ENCODE measurements around the gene UQCC2. TPM values are rescaled to one million over a fixed set of nuclear protein-coding genes. Genes with fewer than 3 reads are reported as not detected.
A peak's percentile ranks its signal among the peaks of the same experiment; 100 is the strongest.

Gene UQCC2
- polyA plus RNA-seq, 4 donors, result 55.9 to 87.9 (median 59.4) TPM

DNA sequence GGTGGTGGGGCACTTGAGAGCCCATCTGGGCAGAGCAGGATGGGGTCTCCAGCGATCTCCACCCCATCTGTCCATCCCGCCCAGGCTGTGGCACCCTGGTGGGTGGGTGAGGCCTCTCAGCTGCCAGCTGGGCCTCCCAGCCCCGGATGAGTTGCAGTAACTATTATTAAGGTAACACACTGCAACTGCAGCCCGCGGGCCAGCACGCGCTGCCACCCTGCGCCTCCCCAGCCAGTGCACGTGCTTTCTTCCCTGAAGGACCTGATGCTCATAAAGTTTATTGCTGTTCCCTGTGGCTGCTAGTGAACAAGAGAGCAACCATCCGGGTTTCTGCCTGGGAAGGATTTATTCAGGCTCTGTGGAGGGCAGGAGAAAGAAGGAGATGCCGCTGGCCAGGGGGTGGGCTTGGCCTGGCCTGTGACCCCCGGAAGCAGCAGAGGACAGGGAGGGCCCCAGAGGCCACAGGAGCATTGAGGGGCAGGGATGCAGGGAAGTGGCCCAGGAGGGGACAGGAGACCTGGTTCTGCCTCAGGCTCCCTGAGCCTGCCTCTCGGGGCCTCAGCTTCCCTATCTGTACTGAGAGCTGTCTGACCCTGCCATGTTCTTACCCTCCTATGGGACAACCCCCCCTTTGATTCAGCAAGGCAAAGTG lies 33.5 kb upstream of the UQCC2 start:
- DNase-seq (ENCODE audit: low read depth in 4 of 4, low spot score in 2 of 4), result no peak

DNA sequence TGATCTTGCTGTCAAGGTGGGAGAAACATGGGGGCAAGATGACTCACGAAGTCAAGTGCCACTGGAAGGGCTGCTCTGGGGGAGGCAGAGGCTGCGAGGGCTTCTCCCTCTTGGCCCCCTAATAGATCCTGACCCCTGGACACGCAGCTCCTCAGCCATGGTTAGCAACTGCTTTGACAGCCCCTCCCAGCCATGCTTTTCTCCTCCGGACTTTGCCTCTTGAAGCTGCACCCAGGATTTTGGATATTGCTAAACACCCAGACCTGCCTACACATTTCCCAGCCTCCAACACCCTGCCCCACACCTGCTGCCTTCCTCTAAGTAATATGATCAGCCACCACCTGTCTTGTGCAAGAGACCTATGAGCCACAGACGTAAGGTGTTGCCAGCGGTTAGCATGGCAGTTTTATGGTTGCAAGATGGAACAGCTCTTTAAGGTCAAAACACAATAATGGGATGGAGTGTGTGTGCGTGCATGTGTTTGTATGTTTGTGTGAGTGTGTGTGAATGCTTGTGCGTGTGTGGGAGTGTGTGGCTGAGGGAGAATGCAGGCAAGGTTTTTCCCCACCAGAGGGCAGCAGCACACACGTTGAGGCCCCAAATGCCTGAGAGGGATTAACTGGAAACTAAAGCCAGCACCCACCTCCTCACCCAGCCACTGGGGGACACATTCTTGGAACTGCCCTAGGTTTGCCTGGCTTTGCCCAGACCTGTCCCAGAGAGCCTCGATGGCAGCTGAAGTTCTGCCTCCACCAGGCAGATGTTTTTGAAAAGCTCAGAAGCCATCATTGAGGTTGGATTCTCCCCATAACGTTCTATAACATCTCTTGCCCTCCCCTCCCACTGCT lies 32.7 kb upstream of the UQCC2 start:
- peak; percentile 63 to 75 (median 70) for DNase-seq (ENCODE audit: low read depth in 4 of 4, low spot score in 2 of 4)

DNA sequence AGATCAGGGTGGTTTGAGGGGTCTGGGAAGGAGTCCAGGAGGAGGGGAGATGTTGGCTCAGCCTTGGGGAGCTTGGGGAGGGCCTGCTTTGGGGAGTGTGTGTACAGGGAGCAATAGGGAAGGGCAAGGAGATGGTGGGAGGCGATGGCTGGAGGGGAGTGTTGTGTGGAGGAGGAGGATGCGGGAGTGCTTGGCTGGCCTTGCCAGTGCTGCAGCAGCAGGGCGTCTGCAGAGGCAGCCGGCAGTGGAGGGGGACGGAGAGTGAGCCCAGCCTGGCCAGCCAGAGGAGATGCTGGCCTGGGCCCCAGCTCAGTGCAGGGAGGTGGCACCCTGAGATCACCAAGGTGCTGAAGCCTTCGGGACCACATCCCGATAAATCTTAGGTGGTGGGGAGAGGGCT lies 31.3 kb upstream of the UQCC2 start:
- DNase-seq (ENCODE audit: low read depth in 4 of 4, low spot score in 2 of 4), result no peak

DNA sequence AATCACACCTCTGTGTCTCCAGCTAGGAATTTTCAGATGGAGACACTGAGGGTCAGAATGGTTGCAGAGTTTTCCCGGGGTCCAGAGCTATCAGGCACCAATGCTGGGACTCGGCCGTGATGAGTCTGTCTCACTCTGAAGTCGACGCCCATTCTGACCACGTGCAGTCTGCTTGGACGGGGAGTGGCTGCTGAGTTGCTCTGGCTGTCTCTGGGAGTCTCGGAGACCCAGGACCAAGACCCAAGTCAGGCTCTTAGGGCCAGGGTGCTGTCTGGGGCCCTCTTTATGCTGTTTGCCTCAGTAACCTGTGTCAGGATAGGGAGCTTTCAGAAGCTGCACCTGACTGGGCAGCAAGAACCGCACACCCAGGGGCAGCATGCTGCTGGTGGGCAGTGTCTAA lies 30.6 kb upstream of the UQCC2 start:
- no peak for DNase-seq (ENCODE audit: low read depth in 4 of 4, low spot score in 2 of 4)

DNA sequence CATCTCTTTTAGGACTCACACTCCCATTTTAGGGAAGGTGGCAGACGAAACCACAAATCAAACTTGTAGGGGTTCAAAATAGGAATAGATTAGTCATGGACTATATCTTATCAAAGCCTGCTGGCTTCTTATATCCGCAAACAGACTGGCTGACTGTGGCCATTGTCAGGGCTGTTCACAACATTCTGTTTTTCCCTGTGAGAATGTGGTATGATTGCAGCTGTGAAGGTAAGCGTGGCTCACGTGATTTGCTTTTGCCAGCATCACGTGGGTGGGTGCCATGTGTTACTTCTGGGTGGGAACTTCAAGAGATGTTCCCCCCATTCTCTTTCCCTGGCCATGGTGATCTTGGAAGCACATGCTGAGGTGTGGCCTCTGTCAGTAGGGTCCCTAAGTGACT lies 29.3 kb upstream of the UQCC2 start:
- no peak for DNase-seq (ENCODE audit: low read depth in 4 of 4, low spot score in 2 of 4)

DNA sequence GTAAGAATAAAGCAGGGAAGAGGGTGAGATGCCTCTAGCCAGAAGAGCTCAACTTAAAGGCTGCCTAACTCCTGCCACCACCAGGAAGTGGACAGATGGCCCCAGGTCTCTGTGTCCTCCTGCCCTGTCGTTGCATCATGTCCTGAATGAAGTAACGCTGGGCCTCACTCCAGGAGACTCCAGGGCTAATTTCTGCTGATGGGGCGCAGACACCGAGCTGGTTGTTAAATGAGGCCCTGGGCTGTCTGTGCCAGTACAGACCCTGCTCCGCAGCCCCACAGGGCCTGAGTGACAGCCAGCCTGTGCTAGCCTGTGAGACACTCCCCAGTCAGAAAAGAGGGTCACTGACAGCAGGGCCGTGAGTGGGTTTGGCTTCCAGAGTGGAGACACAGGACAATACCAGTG lies 28.7 kb upstream of the UQCC2 start:
- DNase-seq (ENCODE audit: low read depth in 4 of 4, low spot score in 2 of 4), result no peak

DNA sequence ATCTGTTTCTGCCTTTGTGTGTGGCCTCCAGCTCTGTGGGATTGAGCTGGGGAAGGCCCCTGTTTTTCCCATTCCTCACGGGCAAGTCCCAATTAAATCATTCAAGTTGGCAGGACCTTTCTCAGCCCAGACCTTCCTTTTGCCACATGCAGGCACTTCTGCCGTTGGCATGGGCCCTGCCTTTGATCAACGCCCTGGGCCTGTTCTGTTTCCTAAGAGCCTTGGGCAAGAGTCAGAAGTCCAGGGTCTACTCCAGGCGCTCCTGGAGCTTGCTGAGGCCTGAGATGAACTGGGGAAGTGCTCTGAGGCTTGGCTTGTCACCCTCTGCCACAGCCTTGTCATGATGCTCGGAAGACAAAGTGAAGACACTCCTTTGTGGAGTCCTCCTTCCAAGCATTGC lies 28.1 kb upstream of the UQCC2 start:
- DNase-seq (ENCODE audit: low read depth in 4 of 4, low spot score in 2 of 4), result no peak

DNA sequence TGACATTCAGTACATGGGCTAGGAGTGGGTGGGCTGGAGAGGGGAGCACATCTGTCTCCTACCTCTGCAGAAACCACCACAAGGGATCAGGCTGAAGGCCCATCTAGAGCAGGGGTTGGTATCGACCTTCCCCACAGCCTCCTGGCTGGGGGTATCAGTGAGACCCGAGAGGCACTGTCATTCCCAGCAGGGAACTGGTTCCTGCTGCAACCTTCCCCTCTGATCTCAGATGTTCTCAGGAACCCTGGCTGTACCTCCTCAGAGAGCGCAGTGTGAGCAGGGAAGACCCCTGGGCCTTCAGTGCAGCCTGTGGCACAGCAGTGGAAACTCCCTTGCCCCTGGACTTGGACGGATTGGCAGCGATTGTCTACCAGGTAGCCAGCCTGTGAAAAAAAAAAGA lies 27.4 kb upstream of the UQCC2 start:
- no peak for DNase-seq (ENCODE audit: low read depth in 4 of 4, low spot score in 2 of 4)

DNA sequence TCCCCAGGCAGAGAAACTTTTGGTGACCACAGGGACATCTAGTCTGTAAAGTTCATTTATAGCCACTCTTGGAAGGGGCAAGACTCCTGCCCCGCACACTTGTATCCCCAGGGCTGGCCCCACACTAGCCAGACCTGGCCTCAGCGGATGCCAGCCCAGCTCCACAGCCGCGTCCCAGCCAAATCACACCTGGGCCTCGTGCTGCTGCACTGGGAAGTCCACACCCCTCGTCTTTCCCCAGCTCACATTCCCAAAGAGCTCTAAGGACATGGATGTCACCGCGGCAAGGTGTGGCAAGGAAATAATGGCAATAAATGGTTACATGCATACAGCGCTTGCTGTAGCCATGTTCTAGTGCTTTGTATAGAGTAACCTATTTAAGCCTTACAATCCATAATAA lies 26.7 kb upstream of the UQCC2 start:
- no peak for DNase-seq (ENCODE audit: low read depth in 4 of 4, low spot score in 2 of 4)

DNA sequence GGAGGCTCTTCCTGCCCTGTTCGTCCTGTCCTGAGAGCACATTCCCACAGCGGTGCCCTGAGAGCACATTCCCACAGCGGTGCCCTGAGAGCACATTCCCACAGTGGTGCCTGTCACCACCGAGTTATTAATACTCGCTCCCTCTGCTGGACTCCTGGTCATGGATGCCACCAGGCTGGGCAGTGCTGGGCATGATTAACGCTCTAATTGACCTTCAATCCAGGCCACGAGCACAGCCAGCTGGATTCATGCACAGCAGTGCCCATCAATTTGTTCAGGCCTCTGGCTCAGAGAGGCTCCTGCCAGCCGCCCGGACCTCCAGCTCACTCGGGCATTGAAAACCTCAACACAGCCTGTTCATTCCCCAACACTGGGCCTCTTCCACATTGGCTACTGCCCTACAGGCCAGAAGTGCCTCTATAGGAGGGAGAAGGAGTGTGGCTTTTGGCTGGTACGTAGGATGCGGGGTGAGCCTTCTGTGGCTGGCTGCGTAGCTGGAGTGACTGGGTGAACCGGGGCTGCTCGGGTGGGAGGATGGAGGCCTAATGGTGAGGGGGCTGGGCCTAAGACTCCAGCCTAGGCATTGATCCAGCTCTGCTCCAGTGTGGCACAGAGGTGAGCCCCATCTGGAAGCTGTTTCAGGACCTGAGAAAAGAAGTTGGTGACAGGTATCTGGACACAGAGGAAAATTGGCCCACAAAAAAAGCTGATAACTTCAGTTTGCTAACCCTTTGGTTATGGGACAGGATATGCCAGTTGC lies 25.9 kb upstream of the UQCC2 start:
- no peak for DNase-seq (ENCODE audit: low read depth in 4 of 4, low spot score in 2 of 4)

DNA sequence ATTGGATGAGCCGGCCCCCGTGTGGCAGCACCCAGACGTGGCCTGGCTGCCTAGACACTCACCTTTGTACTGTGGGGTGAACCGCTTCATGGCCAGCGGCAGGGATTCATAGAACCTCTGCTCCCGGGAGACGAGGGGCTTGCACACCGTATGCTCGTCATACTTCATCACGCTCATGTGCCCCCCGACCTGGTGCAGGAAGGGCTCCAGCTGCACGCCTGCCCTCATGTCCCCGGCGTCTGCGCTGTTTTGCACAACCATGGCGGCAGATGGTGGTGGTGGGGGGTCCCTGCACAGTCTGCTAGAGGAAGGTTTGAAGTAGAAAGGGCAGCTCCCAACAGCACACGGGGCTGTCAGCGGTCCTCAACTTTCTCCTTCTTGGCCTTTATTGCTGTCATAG lies 23.7 kb upstream of the UQCC2 start:
- DNase-seq (ENCODE audit: low read depth in 4 of 4, low spot score in 2 of 4), result no peak

DNA sequence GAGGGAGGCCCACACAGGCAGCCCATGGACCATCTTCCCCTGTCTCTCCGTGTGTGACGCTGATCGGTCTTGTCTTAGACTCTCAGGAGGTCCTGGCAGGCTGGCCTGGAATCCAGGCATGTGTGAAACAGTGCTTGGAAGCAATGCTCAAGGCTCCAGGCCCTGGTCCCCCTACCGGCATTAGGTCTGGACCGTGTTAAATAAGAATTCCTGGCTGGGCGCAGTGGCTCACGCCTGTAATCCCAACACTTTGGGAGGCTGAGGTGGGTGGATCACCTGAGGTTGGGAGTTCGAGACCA lies 22.2 kb upstream of the UQCC2 start:
- no peak for DNase-seq (ENCODE audit: low read depth in 4 of 4, low spot score in 2 of 4)

DNA sequence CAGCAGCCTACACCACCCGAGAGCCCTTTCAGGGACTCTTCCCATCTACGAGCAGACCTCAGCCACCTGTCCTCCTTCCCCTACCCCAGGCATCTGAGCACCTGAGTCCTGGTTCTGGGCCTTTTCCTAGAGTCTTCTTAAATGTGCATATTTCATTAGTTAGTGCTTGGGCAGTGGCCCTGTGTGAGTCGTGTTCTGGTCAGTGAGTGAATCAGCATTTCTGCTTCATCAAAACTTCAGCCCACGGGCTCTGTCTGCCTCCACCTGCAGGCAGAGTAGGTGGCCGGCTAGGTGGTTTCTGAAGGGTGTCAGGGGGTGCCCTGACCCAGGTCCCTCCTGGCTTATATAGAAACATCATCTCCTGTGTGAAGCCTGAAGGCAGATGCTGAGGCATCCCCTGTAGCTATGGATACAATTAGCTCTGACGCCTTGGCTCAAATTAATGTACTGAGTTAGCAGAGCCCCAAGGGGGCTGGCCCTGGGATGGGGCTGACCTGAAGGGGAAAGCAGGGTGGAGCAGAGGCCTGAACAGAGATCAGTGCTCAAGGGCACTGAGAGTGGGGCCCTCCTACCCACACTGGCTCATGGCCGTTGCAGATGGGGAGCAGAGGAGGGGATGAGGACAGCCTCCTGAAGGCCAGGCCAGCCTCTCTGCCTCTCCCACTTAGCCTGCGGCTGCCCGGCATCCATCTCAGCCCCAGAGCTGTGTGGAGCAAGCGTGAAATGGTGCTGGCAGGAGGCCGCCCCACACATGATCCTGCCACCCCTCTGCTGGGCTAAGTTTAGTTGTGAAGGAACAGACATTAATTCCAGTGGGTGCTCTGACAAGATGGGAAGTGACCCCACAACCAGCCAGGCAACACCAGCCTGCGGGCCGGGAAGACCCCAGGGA lies 21.6 kb upstream of the UQCC2 start:
- DNase-seq (ENCODE audit: low read depth in 4 of 4, low spot score in 2 of 4), result no peak

DNA sequence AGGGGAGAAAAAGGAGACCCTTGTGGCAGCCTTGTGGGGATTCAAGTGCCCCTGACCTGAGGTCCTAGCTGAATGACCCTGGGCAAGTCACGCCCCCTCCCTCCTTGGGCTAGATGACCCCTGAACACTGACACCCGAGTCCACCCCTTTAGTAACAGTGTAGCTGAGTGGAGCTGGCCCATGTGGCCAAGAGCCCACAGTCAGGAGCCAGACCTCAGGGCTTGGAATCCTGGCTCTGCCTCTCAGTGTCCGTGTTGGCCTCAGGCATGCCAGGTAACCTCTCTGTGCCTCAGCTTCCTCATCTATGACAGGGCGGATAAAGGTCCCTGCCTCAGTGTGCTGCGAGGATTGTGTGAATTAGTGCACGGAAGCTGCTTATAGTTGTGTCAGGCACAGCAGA lies 20.9 kb upstream of the UQCC2 start:
- DNase-seq (ENCODE audit: low read depth in 4 of 4, low spot score in 2 of 4), result no peak

DNA sequence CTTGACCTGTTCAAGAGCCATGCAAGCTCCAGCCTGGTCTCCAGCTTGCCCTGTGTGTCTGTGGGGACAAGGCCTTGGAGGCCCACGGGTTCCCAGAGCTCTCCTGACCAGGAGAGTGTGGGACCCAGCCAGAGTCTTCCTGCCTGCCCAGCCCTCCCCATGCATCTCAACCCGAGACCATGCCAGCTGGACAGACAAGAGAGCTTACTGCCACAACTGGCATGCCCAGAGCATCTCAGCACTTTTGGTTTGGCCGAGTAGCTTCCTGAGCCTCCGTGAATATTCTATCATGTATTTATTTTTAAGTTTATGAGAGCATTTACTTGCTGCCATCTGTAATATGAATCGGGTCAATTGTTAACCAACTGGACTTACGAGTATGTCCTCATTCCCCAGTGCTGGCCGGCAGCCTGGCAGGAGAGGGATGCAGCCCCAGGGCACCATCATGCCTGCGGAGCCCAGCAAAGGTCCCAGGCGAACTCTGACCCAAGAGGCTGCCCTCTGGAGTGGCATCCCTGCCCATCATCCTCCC lies 20.3 kb upstream of the UQCC2 start:
- DNase-seq (ENCODE audit: low read depth in 4 of 4, low spot score in 2 of 4), result no peak

DNA sequence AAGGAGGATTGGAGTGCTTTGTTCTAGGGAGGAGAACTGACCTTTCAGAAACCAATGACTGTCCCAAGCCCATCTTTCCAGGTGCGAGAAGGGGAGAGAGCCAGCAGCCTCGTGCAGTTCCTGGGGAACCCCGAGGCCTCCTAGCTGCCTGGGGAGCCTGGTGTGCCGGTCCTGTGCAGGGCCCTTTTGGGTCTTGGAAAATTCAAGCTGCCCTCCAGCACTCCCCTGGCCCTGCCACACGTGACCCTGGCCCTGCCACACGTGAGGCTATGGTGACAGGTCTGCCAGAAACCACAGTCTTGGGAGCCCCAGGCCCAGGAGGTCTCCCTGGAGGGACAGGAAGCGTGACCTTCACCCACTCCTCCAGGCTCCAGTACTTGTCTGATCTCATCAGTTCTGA lies 19.5 kb upstream of the UQCC2 start:
- DNase-seq (ENCODE audit: low read depth in 4 of 4, low spot score in 2 of 4), result no peak

DNA sequence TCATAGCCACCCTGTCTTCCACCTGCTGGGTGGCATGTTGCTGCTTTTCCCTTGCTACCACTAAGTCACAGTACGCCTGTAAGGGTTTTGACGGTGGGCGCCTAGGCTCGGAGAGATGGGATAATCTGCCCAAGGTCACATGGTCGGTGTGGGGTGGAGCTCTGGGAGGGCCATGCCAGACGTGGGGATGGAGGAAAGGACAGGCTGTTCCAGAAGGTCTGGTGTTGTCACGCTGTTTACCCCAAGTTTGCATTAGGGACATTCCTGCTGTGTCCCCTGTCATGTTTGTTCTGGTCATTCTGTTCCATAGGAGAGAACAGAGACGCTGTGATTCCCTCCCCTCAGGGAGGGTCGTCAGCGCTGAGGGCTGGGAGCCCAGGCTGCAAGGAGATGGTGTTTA lies 19.1 kb upstream of the UQCC2 start:
- no peak for DNase-seq (ENCODE audit: low read depth in 4 of 4, low spot score in 2 of 4)

DNA sequence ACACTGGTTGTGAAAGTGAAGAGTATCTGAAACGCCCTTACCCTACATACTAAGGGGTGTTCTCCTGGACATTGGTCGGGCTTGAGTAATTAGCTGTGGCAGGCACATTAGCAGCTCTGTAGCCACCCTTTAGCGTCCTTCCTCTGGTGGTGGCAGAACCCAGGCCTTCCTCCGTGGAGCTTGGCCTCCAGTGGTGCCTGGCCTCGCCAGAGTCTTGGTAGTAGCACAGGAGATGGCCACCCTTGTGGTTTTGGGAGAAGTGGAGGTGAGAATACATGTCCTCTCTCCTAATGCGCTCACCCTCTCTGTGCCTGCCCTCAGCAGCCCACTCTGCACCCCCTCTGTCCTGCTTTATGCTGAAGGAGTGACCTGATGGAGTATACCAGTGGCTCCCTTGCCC lies 17.6 kb upstream of the UQCC2 start:
- no peak for DNase-seq (ENCODE audit: low read depth in 4 of 4, low spot score in 2 of 4)

DNA sequence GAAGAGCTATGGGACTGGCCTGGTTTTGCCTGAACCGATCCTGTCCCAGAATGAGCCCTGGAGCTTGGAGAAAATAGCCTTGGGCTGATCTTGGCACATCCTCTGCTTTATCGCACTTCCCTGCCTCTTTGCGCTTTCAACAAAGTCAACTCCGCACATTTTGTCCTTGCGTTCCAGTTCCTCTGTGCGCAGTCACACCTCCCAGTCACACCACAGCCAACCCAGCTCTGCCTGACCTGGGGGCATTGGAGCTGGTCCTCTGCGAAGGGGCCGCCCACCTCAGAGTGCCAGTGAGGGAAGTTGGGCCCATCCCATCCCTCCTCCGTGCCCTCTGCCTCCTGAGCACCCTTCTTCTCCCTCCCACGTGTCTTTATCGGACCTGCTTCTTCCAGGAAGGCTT lies 16.9 kb upstream of the UQCC2 start:
- no peak for DNase-seq (ENCODE audit: low read depth in 4 of 4, low spot score in 2 of 4)

DNA sequence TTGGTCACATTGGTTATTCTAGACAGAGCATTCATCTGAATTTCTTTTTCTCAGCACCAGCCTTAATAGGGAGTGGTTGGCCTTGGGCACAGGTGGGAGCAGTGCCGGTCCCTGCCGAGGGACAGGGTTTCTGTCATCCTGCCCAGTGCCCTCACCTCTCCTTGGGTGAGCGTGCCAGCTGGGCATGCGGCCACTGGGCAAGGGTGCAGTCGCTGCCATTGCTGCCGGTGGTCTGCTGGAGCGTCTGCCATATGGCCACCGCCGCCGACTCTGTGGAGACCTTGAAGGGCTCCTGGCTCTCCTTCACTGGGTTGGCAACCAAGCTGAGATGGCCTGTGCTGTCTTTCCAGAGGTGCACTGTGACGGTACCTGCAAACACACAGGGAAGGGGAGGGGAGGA lies 16.4 kb upstream of the UQCC2 start:
- no peak for DNase-seq (ENCODE audit: low read depth in 4 of 4, low spot score in 2 of 4)

DNA sequence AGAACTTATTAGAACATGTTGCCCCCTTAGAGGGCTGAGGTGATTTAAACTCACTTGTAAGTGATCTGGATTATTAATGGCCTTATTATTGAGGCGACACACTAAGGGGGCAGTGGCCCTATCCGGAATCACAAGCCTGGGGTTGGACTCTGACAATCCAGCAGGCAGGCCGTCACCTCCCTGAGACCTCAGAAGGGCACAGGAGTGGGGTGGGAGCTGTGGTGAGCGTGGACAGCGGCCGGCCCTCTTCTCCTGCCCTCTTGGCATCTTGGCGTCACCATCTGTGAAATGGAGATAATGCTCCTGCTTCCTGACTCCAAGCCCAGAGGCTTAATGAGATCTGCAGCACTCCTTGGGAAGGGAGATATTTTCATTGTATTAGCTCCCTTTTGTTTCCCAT lies 15.6 kb upstream of the UQCC2 start:
- DNase-seq (ENCODE audit: low read depth in 4 of 4, low spot score in 2 of 4), result no peak

Data from left renal cortex interstitium (tissue), 4 donors.